Hepatocyte (in vitro differentiated cells): ENCODE measurements around the gene MYLIP.

Source experiments
- EZH2 ChIP-seq: fragments of 200-600 bp; sonication (generic); IDR thresholded peaks from 2 replicates; pipeline ENCODE4 v1.6.1; 2016; ENCODE audit warnings: antibody characterized with exemption, mild to moderate bottlenecking, borderline replicate concordance
- EZH2phosphoT487 ChIP-seq: fragments of 200-600 bp; sonication (generic); IDR thresholded peaks from one replicate; pipeline ENCODE4 v1.6.1; 2018; ENCODE audit warnings: antibody characterized with exemption, mild to moderate bottlenecking, low read depth, moderate library complexity; ENCODE audit not compliant: unreplicated experiment, severe bottlenecking
- TF ChIP-seq, protein P1 (sequence below): fragments of 200-600 bp; sonication (generic); IDR thresholded peaks from 2 replicates; pipeline ENCODE4 v1.5.1; 2016; ENCODE audit warnings: antibody characterized with exemption, mild to moderate bottlenecking; ENCODE audit not compliant: poor library complexity

DNA sequence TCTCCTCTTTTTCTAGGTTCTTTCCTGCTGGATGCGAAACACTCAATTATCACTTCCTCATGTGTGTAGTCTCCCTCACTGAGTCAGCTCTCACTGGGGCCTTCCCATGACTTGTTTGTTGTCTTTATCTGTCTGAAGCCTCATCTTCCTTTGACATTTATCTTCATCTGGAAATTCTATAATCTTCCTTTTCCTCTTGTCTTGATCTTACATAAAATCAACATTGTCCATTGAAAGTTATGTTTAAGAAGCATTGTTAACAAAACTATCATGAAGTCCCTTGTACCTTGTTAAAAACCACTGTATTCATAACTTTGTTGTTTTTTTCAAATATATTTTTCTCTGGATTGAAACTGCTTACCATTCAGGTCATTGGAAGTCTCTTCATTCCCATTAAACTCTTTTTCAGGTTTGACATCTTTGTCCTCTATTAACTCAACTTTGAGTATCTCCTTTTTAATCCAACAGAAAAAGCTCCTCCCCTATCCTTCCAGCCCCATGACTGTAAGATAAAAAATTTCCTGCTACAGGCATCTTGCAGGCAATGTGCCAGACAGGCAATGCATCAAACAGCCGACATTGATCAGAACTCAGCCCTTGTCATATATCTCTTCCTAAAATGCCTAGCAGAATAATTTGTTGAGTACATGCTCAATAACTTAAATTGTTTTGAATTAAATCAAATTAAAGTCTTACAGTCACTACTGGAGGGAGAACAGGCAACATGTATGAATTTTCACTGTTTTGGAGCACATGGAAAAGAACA is 34.8 kb downstream of the MYLIP start:
- TF ChIP-seq, protein P1, sequence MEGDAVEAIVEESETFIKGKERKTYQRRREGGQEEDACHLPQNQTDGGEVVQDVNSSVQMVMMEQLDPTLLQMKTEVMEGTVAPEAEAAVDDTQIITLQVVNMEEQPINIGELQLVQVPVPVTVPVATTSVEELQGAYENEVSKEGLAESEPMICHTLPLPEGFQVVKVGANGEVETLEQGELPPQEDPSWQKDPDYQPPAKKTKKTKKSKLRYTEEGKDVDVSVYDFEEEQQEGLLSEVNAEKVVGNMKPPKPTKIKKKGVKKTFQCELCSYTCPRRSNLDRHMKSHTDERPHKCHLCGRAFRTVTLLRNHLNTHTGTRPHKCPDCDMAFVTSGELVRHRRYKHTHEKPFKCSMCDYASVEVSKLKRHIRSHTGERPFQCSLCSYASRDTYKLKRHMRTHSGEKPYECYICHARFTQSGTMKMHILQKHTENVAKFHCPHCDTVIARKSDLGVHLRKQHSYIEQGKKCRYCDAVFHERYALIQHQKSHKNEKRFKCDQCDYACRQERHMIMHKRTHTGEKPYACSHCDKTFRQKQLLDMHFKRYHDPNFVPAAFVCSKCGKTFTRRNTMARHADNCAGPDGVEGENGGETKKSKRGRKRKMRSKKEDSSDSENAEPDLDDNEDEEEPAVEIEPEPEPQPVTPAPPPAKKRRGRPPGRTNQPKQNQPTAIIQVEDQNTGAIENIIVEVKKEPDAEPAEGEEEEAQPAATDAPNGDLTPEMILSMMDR: no peak
- TF ChIP-seq EZH2phosphoT487: no peak
- no peak for TF ChIP-seq EZH2
